ENCODE results near the gene OR6N1.

The OR6N1 gene

DNA sequence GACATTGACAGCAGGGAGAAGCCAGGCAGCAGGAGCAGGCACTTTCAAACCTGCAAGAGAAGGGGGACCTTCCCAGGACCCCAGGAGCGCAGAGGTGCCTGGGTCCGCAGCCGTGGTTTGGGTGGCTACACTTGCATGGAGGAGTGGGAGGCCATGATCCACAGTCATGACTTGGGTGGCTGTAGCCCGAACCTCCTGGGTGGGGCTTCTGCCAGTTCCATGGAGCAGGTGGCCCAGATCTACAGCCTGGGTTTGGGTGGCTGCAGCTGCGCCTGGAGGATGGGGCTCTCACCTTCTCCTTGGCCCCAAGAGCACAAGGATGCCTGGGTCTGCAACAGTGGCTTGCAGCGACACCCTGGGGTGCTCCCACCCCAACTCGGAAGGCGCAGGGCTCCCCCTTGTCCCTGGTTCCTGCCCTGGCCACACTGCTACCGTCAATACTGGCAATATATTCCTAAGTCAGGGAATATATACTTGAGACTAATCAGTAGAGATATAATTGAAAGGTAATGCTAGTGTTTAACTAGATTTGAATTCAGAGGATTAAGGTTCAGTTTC, 19.8 kb downstream of the OR6N1 start:
- no peak for DNase-seq (ENCODE audit: low spot score)

- DNase-seq (ENCODE audit: low spot score): no peak
Measured at GRCh38 chr1:158735848-158736247, 36.1 kb downstream of the OR6N1 start.

- DNase-seq (ENCODE audit: low spot score): no peak
Measured at GRCh38 chr1:158732524-158732923, 39.5 kb downstream of the OR6N1 start.

DNA sequence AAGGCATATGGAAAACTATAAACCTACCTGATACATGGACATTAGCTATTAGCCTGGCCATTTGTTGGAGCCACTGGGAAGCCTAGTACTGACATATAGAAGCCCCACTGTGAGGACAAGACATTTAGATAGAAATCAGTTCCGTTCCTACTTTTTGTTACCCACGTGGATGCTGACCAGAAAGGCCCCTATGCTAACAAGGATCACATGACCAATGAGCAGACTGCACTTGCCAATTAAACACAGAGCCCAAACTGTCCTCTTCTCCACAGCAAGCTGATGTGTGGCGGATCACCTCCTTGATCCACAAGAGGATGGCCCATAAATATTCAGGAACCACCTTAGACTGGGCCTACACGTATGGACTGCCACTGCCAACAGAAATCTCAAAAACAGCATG, 40.3 kb downstream of the OR6N1 start:
- DNase-seq (ENCODE audit: low spot score): no peak

GRCh38 chr1:158730453-158730852, 41.5 kb downstream of the OR6N1 start:
- no peak for DNase-seq (ENCODE audit: low spot score)

DNA sequence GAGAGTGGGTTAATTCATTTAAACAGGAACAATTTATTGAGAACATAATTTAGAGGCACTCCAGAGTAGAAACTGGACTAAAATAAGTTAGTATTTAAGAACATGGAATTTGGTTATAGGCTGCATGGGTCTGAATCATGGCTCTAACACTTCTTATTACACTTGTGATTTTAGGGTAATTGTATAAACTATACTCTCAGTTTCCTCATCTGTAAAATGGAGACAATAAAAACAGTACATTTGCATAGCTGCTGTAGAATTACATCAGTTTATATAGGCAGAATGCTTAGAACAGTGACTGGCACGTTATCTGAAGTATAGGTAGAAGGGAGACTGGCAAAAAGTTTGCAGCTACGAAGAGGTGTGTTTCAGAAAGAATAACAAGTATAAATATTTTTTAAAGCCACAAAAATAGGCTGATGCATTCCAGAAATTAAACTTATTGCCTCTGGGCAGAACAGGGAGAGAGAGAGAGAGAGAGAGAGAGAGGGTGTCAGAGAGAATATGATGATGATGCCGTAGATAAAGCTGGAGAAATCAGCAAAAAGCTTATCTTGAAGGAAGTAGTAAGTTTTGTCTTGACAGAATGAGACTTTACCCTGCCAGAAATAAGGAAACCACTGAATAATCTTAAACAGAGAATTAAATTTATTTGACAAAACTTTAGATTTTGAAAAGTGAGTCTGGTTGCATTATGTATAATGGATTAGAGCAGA, 43.3 kb downstream of the OR6N1 start:
- DNase-seq (ENCODE audit: low spot score): no peak

DNA sequence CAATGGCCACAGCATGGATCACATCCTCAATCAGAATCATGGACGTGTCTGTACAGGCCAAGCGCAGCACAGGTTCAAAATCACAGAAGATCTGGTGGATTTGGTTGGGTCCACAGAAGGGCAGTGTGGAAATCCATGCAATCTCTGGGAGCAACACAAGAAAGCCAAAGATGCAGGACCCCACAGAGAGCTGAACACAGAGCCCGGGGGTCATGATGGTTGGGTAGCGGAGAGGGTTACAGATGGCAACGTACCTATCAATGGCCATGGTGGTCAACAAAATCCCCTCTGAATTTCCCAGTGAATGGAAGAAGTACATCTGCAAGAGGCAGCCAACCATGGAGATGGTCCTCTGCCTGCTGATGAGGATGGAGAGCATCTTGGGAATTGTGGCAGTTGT, 47.6 kb downstream of the OR6N1 start:
- DNase-seq (ENCODE audit: low spot score): no peak

DNA sequence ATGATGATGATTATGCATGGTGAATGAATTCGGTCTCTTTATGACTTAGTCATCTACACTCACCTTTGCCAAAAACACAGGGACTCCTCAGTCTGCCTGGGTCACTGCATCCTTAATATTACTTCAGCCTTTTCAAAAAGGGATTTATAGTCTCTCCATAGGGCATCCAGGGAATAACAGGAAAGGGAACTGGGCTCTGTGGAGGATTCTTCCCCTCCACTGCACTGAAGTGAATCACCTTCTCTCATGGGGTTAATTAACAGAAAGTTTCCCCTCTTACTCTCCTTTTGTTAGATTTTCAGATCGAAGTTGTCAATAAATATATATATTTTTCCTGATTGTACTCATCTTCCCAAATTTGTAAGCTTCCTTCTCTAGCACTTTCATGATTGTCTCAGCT, 51.4 kb downstream of the OR6N1 start, which contains the start of gene OR6K3:
TSS of gene OR6K3 (minus strand) at position 101 of the 400 bp plus-strand sequence. CDS start 2,605 bp downstream, outside the sequence.
- DNase-seq (ENCODE audit: low spot score): no peak

- no peak for DNase-seq (ENCODE audit: low spot score)
Measured at GRCh38 chr1:158719664-158720063, 52.3 kb downstream of the OR6N1 start.

- no peak for DNase-seq (ENCODE audit: low spot score)
Measured at GRCh38 chr1:158717344-158717743, 54.7 kb downstream of the OR6N1 start.

- DNase-seq (ENCODE audit: low spot score): no peak
Measured at GRCh38 chr1:158716335-158716734, 55.7 kb downstream of the OR6N1 start.

GRCh38 chr1:158714754-158715153, 57.2 kb downstream of the OR6N1 start:
- DNase-seq (ENCODE audit: low spot score): no peak

Small RNAs within 50 kb of the gene (small RNA-seq; reads per million reads assigned to genes)
- gene OR2AQ1P: 0 reads per million in 2 experiments
